C4-2B (cell line): Measurements from ENCODE around the gene GMPR2.
"Not testable (repeated sequence)": the region's sequence is repeated elsewhere in the genome, so short reads cannot be mapped to it uniquely, and the experiment has no call there.

Experiments used
- H3K27ac ChIP-seq: fragments of 450-650 bp; 2 replicates; pipeline ENCODE4 v1.5.1; 2017
- CTCF ChIP-seq: fragments of 450-650 bp; conservative IDR thresholded peaks from 2 replicates; pipeline ENCODE4 v1.5.1; 2017; ENCODE audit warnings: mild to moderate bottlenecking
- ZFX ChIP-seq: fragments of 450-650 bp; IDR thresholded peaks from 2 replicates; pipeline ENCODE4 v1.6.1; 2017

The GMPR2 gene

GRCh38 chr14:24243336-24243836, 10.7 kb downstream of the GMPR2 start:
- peak overlapping the region; percentile 79 for H3K27ac ChIP-seq
- no peak for TF ChIP-seq CTCF
- no peak for TF ChIP-seq ZFX

- H3K27ac ChIP-seq = not testable (repeated sequence)
Observed at GRCh38 chr14:24245350-24245749, 12.6 kb downstream of the GMPR2 start.

GRCh38 chr14:24246765-24247212, 14.1 kb downstream of the GMPR2 start:
- no peak overlapping the region for H3K27ac ChIP-seq
- TF ChIP-seq ZFX = no peak

- H3K27ac ChIP-seq = no peak overlapping the region
- TF ChIP-seq CTCF (no peak), ZFX (no peak)
Observed at GRCh38 chr14:24247422-24247821, 14.7 kb downstream of the GMPR2 start.

GRCh38 chr14:24249230-24250021, 16.7 kb downstream of the GMPR2 start:
- TF ChIP-seq ZFX = no peak
- TF ChIP-seq CTCF = no peak
- no peak overlapping the region for H3K27ac ChIP-seq

GRCh38 chr14:24250354-24250753, 17.6 kb downstream of the GMPR2 start:
- H3K27ac ChIP-seq = no peak overlapping the region
- no peak for TF ChIP-seq CTCF
- TF ChIP-seq ZFX = no peak

- no peak overlapping the region for H3K27ac ChIP-seq
- no peak for TF ChIP-seq CTCF
- TF ChIP-seq ZFX = no peak
Observed at GRCh38 chr14:24251880-24252288, 19.2 kb downstream of the GMPR2 start.

- TF ChIP-seq CTCF (no peak), ZFX (no peak)
- no peak overlapping the region for H3K27ac ChIP-seq
Observed at GRCh38 chr14:24252289-24253124, 19.8 kb downstream of the GMPR2 start.
